ENCODE results near the gene TMPRSS5.

- TF ChIP-seq EGR1 (IDR thresholded peaks at IDR 0.05; ENCODE audit: borderline replicate concordance in 1 of 2, low read depth in 2 of 2, low read length in 2 of 2) (no peak), BRCA1 (IDR thresholded peaks at IDR 0.05; ENCODE audit: low read depth, low read length) (no peak), CTCF (IDR thresholded peaks at IDR 0.05 in 2 of 3, conservative IDR thresholded peaks at IDR 0.05 in 1 of 3; ENCODE audit: control insufficient read depth in 2 of 3, extremely low read depth in 1 of 3, insufficient read depth in 1 of 3, low read depth in 3 of 3, low read length in 3 of 3) (no peak), MLLT1 (IDR thresholded peaks at IDR 0.05) (no peak), MYC (IDR thresholded peaks at IDR 0.05; ENCODE audit: insufficient read depth, insufficient read length, insufficient replicate concordance, low read length, severe bottlenecking) (no peak), SMC3 (IDR thresholded peaks at IDR 0.05; ENCODE audit: borderline replicate concordance, low read length) (no peak), ZBTB33 (IDR thresholded peaks at IDR 0.05) (no peak), MXI1 (IDR thresholded peaks at IDR 0.05; ENCODE audit: low read depth, low read length) (no peak), GABPA (IDR thresholded peaks at IDR 0.05; ENCODE audit: low read depth) (no peak)
Observed at GRCh38 chr11:113644605-113645004, 61.5 kb downstream of the TMPRSS5 start.

All from GM12878 (cell line).